Lower leg skin (tissue), 3 donors: Measurements from ENCODE around the gene OAS2.

ENCODE experiments used
- POLR2A ChIP-seq, 2 donors: fragments of 450-650 bp; IDR thresholded peaks; one replicate each; pipeline ENCODE4 v1.6.1; 2016 to 2017; ENCODE audit warnings: antibody characterized with exemption in 2 of 2, mild to moderate bottlenecking in 1 of 2, moderate library complexity in 1 of 2
- TF ChIP-seq, protein P1 (sequence below), 3 donors: fragments of 450-650 bp; IDR thresholded peaks; one replicate each; pipeline ENCODE4 v1.5.1; 2016; ENCODE audit warnings: antibody characterized with exemption in 3 of 3, mild to moderate bottlenecking in 3 of 3, moderate library complexity in 2 of 3

DNA sequence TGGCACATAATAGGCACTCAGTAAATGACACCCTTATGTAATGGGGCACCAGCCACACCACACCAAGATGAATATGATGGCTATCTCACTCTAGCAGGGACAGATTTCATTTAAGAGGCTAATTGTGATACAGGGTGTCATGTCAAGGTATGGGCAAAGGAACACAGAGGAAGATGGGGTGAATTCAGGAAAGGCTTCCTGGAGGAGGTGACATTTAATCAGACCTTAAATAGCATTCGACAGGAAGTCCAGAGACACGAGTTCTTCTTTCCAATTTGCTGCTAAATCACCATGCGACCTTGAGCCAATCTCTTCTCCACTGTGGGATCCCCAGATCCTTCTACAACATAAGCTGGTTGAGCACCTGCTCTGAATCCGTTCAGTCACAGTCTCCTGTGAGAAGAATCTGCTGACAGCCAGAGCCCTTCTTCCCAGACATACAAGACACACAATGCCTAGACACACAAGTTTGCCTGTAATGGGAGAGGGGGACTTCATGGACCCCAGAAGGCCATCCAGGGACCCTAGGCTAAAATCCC lies 76.7 kb downstream of the OAS2 start:
- TF ChIP-seq POLR2A (IDR thresholded peaks at IDR 0.05): no peak
- TF ChIP-seq, protein P1, sequence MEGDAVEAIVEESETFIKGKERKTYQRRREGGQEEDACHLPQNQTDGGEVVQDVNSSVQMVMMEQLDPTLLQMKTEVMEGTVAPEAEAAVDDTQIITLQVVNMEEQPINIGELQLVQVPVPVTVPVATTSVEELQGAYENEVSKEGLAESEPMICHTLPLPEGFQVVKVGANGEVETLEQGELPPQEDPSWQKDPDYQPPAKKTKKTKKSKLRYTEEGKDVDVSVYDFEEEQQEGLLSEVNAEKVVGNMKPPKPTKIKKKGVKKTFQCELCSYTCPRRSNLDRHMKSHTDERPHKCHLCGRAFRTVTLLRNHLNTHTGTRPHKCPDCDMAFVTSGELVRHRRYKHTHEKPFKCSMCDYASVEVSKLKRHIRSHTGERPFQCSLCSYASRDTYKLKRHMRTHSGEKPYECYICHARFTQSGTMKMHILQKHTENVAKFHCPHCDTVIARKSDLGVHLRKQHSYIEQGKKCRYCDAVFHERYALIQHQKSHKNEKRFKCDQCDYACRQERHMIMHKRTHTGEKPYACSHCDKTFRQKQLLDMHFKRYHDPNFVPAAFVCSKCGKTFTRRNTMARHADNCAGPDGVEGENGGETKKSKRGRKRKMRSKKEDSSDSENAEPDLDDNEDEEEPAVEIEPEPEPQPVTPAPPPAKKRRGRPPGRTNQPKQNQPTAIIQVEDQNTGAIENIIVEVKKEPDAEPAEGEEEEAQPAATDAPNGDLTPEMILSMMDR (IDR thresholded peaks at IDR 0.05): no peak
